HFFc6 (cell line): ENCODE results near the gene CCN2. TPM values are rescaled to one million over a fixed set of nuclear protein-coding genes. Genes with fewer than 3 reads are reported as not detected.

Experiments used
- DNase-seq: peaks from one replicate; pipeline ENCODE4 v3.0.0-alpha.2; 2018
- H3K27ac Mint-ChIP-seq: 2 replicates; pipeline ENCODE4 v1.8.0; 2020; ENCODE audit warnings: mild to moderate bottlenecking, mixed read lengths
- H3K27me3 Mint-ChIP-seq: 2 replicates; pipeline ENCODE4 v1.8.0; 2021; ENCODE audit warnings: mild to moderate bottlenecking, moderate library complexity, mixed read lengths; ENCODE audit not compliant: insufficient read depth
- H3K36me3 Mint-ChIP-seq: 2 replicates; pipeline ENCODE4 v1.8.0; 2021; ENCODE audit warnings: low read depth, mixed read lengths
- H3K4me1 Mint-ChIP-seq: 2 replicates; pipeline ENCODE4 v1.8.0; 2020; ENCODE audit warnings: low read depth, mixed read lengths
- H3K4me3 Mint-ChIP-seq: 2 replicates; pipeline ENCODE4 v1.8.0; 2020; ENCODE audit warnings: mild to moderate bottlenecking, moderate library complexity, mixed read lengths
- H3K9me3 Mint-ChIP-seq: 2 replicates; pipeline ENCODE4 v1.8.0; 2020; ENCODE audit warnings: mild to moderate bottlenecking, mixed read lengths
- total RNA-seq, 6 experiments: library from RNA; stranded (reverse); fragmentation: NEBNext Ultra II Directional; extraction: Animal tissue kit (Norgen Biotek cat#: 25700); gene quantifications; 2 replicates in 1 of 6; 3 replicates in 5 of 6; pipeline ENCODE4 v1.2.3, GENCODE V29; 2021
- TF ChIP-seq, protein P1 (sequence below): fragments of 200-600 bp; sonication (generic); IDR thresholded peaks from 2 replicates; pipeline ENCODE4 v1.5.0; 2021; ENCODE audit warnings: antibody characterized with exemption, mild to moderate bottlenecking

Gene CCN2
- total RNA-seq, 6 experiments from 2014 or later: 493 to 923 (median 550) TPM

DNA sequence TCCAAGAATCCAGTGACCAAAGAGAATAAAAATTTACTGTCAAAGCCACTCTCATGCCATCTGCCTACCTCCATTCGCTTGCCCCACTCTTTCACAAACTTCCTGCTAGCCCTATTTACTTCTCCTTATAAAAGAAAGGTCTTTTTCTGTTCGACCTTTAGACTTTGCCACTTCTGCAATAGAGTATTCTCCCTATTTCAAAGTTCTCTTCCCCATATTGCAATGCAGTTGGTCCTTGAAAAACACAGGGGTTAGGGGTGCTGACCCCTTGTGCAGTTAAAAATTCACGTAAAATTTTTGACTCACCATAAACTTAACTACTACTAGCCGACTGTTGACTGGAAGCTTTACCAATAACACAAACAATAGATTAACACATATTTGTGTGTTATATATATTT, 15.0 kb downstream of the CCN2 start:
- Mint-ChIP-seq H3K27me3 (no peaks in the 10 kb centered on the region; the same call in 1 of the 2 replicates), H3K4me1 (peaks cover 44% of the 10 kb centered on the region), H3K27ac (no peak overlapping the region), H3K4me3 (no peak overlapping the region), H3K36me3 (no peaks in the 10 kb centered on the region), H3K9me3 (no peaks in the 10 kb centered on the region)
- DNase-seq: no peak
- TF ChIP-seq, protein P1, sequence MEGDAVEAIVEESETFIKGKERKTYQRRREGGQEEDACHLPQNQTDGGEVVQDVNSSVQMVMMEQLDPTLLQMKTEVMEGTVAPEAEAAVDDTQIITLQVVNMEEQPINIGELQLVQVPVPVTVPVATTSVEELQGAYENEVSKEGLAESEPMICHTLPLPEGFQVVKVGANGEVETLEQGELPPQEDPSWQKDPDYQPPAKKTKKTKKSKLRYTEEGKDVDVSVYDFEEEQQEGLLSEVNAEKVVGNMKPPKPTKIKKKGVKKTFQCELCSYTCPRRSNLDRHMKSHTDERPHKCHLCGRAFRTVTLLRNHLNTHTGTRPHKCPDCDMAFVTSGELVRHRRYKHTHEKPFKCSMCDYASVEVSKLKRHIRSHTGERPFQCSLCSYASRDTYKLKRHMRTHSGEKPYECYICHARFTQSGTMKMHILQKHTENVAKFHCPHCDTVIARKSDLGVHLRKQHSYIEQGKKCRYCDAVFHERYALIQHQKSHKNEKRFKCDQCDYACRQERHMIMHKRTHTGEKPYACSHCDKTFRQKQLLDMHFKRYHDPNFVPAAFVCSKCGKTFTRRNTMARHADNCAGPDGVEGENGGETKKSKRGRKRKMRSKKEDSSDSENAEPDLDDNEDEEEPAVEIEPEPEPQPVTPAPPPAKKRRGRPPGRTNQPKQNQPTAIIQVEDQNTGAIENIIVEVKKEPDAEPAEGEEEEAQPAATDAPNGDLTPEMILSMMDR: no peak

DNA sequence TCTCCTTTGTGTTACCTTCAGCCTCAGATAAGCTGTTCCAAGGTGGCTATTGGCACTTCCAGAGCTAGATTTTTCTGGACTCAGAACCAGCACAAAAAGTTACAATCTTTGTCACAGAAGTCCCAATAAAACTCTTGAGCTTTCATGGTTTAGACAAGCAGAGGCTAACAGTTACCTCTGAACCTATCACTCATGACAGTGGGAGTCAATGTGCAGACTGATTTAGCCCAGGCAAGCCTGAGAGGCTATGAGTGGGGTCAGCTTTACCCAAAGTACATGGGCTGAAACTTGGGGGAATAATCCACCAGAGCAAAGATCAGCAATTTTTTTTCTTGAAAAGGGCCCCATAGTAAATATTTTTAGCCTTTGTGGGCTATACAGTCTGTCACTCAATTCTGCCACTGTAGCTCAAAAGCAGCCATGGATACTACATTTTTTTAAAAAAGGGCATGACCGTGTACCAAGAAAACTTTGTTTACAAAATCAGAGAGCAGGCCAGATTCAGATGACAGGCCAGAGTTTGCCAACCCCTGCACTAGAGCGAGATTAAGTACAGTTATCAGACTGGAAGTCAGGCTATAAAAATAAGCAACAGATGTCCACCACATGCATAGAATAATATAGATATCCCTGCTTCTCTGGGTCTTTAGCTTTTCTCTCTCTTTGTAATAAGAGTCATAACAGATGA, 20.0 kb downstream of the CCN2 start:
- H3K4me3 Mint-ChIP-seq: no peak overlapping the region
- TF ChIP-seq, protein P1: no peak
- H3K27ac Mint-ChIP-seq: no peak overlapping the region
- DNase-seq: no peak
- H3K36me3 Mint-ChIP-seq: no peaks in the 10 kb centered on the region
- H3K9me3 Mint-ChIP-seq: no peaks in the 10 kb centered on the region
- peaks cover 21% of the 10 kb centered on the region for H3K4me1 Mint-ChIP-seq
- H3K27me3 Mint-ChIP-seq: no peaks in the 10 kb centered on the region; the same call in 1 of the 2 replicates

DNA sequence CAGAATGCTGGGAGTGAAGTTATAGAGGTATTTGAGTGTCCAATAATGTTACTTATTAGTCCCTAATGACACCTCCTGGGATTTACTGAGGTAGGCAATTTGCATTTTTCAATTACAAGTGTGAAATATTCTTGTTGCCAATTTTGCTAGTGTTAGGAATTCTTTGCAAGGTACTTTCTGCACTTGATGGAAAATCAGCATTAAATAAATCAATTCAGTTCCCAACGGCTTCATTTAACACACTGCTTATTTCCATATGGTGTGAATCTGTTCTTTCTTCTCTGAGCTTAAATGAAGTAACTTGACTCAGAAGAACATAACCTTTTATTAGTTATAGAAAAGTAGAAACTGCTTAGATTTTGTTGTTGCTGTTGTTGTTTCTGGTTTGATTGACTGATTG, 21.2 kb downstream of the CCN2 start:
- H3K36me3 Mint-ChIP-seq: no peaks in the 10 kb centered on the region
- no peak for DNase-seq
- peaks cover 23% of the 10 kb centered on the region for H3K4me1 Mint-ChIP-seq
- no peaks in the 10 kb centered on the region for H3K9me3 Mint-ChIP-seq
- H3K27ac Mint-ChIP-seq: no peak overlapping the region
- H3K4me3 Mint-ChIP-seq: no peak overlapping the region
- H3K27me3 Mint-ChIP-seq: no peaks in the 10 kb centered on the region; the same call in 1 of the 2 replicates
- TF ChIP-seq, protein P1: no peak

GRCh38 chr6:131929264-131929663, 21.9 kb downstream of the CCN2 start:
- H3K4me1 Mint-ChIP-seq: peaks cover 25% of the 10 kb centered on the region
- DNase-seq: no peak
- H3K4me3 Mint-ChIP-seq: no peak overlapping the region
- no peaks in the 10 kb centered on the region for H3K36me3 Mint-ChIP-seq
- no peaks in the 10 kb centered on the region; the same call in 1 of the 2 replicates for H3K27me3 Mint-ChIP-seq
- TF ChIP-seq, protein P1: peak; percentile 29
- no peak overlapping the region for H3K27ac Mint-ChIP-seq
- no peaks in the 10 kb centered on the region for H3K9me3 Mint-ChIP-seq

GRCh38 chr6:131924881-131925474, 26.2 kb downstream of the CCN2 start:
- Mint-ChIP-seq H3K27me3 (no peaks in the 10 kb centered on the region), H3K4me1 (peaks cover 15% of the 10 kb centered on the region), H3K36me3 (peaks cover 4% of the 10 kb centered on the region; the same call in 1 of the 2 replicates), H3K27ac (no peak overlapping the region), H3K4me3 (no peak overlapping the region), H3K9me3 (peaks cover 9% of the 10 kb centered on the region)
- peak; percentile 41 for DNase-seq
- TF ChIP-seq, protein P1: peak; percentile 82
